ENCODE data around the gene NAA80. TPM values are rescaled to one million over a fixed set of nuclear protein-coding genes. Genes with fewer than 3 reads are reported as not detected.

NAA80 gene
- total and polyA plus RNA-seq, 7 experiments from 2014 or later, result 13.7 to 44.9 (median 30.7) TPM

- H3K4me1 Mint-ChIP-seq, result peaks cover 30 to 74% (median 62%) of the 10 kb centered on the region in 7 donors
- H3K27me3 Mint-ChIP-seq, result peaks cover 0 to 3% (median 0%) of the 10 kb centered on the region in 5 donors
Observed at GRCh38 chr3:50338965-50339364, 39.8 kb upstream of the NAA80 start.

GRCh38 chr3:50337175-50337861 is 38.1 kb upstream of the NAA80 start:
- Mint-ChIP-seq H3K4me3 (peak overlapping the region; percentile 92 to 97 (median 95)), H3K4me1 (peaks cover 35 to 73% (median 68%) of the 10 kb centered on the region in 7 donors), H3K36me3 (peaks cover 0 to 39% (median 0%) of the 10 kb centered on the region in 5 donors), H3K27ac (peak overlapping the region; percentile 92 to 97 (median 96)), H3K9me3 (peaks cover 0 to 3% (median 0%) of the 10 kb centered on the region in 11 donors), H3K27me3 (peaks cover 0 to 3% (median 0%) of the 10 kb centered on the region in 5 donors)
- CTCF ChIA-PET, result interaction anchor here (0.6 to 2.3 kb wide), 9 partner anchors 9 to 207 kb away, joined by 3 to 13 read pairs (median 3); partner anchors contain the start of genes HYAL2 and TUSC2
- intact Hi-C loops (cut with micrococcal nuclease), result loop anchor here (1.0 to 2.0 kb wide), 10 partner anchors 8 to 273 kb away; partner anchors contain the start of genes CYB561D2 (in 2 of the 2), HYAL3 (in 2 of the 2), NAA80 (in 2 of the 2) and NPRL2 (in 2 of the 2)
- Histone ChIP-seq H3K4me1 (ENCODE audit: control insufficient read depth in 2 of 2, insufficient read depth in 2 of 2, low read length in 2 of 2) (peaks cover 43 to 58% of the 10 kb centered on the region in 2 donors), H3K27ac (ENCODE audit: low read depth, low read length) (peak overlapping the region; percentile 92), H3K4me3 (ENCODE audit: low read length) (peak overlapping the region; percentile 83), H3K36me3 (ENCODE audit: control insufficient read depth in 2 of 3, insufficient read depth in 3 of 3, low read length in 3 of 3) (peaks cover 0 to 19% (median 0%) of the 10 kb centered on the region in 3 experiments), H3K27me3 (ENCODE audit: control insufficient read depth in 2 of 2, insufficient read depth in 2 of 2, low read length in 2 of 2) (no peaks in the 10 kb centered on the region), H3K9me3 (ENCODE audit: control insufficient read depth in 2 of 3, low read length in 3 of 3) (no peaks in the 10 kb centered on the region)
- POLR2A ChIA-PET, result interaction anchor here (0.6 to 34.0 kb wide), 27 partner anchors 10 to 1389 kb away, joined by 3 to 656 read pairs (median 4); partner anchors contain the start of genes C3orf18, CYB561D2, GNAI2 and HEMK1
- DNase-seq (peak; percentile 83 to 98 (median 91)), ATAC-seq (peak; percentile 88)

More at GRCh38 chr3:50338965-50339364, 39.8 kb upstream of the NAA80 start:
- H3K4me1 ChIP-seq (ENCODE audit: control insufficient read depth in 2 of 2, insufficient read depth in 2 of 2, low read length in 2 of 2), result peaks cover 33 to 52% of the 10 kb centered on the region in 2 donors
- peaks cover 0 to 34% (median 0%) of the 10 kb centered on the region in 5 donors for H3K36me3 Mint-ChIP-seq
- ChIA-PET CTCF (interaction anchor here (0.7 to 1.5 kb wide), 3 partner anchors 8 to 47 kb away, joined by 3 to 4 read pairs (median 4); partner anchors contain the start of genes HYAL3, IFRD2 and NAA80), POLR2A (interaction anchor here (1.0 to 34.0 kb wide), 7 partner anchors 11 to 263 kb away, joined by 3 to 656 read pairs (median 3); partner anchors contain the start of genes CYB561D2, GNAI2, HYAL3 and NAA80)
- peaks cover 0 to 3% (median 0%) of the 10 kb centered on the region in 11 donors for H3K9me3 Mint-ChIP-seq
- ATAC-seq, result no peak
- H3K36me3 ChIP-seq (ENCODE audit: control insufficient read depth in 2 of 3, insufficient read depth in 3 of 3, low read length in 3 of 3), result peaks cover 0 to 13% (median 0%) of the 10 kb centered on the region in 3 experiments
- H3K27ac Mint-ChIP-seq, result peak overlapping the region; percentile 92 to 97 (median 96)
- intact Hi-C loops (cut with micrococcal nuclease), result no loop called here
- no peaks in the 10 kb centered on the region for H3K9me3 ChIP-seq (ENCODE audit: control insufficient read depth in 2 of 3, low read length in 3 of 3)
- H3K27me3 ChIP-seq (ENCODE audit: control insufficient read depth in 2 of 2, insufficient read depth in 2 of 2, low read length in 2 of 2), result no peaks in the 10 kb centered on the region
- DNase-seq, result no peak
- peak overlapping the region; percentile 92 for H3K27ac ChIP-seq (ENCODE audit: low read depth, low read length)
- peak overlapping the region; percentile 83 for H3K4me3 ChIP-seq (ENCODE audit: low read length)
- H3K4me3 Mint-ChIP-seq, result peak overlapping the region; percentile 92 to 97 (median 95)

GRCh38 chr3:50336452-50337174 is 37.4 kb upstream of the NAA80 start:
- peaks cover 35 to 70% (median 67%) of the 10 kb centered on the region in 7 donors for H3K4me1 Mint-ChIP-seq
- peak in 1 of 9 donors; percentile 58 for DNase-seq
- H3K4me3 Mint-ChIP-seq, result peak overlapping the region; percentile 92 to 97 (median 95)
- peak overlapping the region; percentile 92 to 97 (median 96) for H3K27ac Mint-ChIP-seq
- intact Hi-C loops (cut with micrococcal nuclease), result loop anchor here (1.0 to 2.0 kb wide), 10 partner anchors 8 to 274 kb away; partner anchors contain the start of genes CYB561D2 (in 2 of the 2), HYAL3 (in 2 of the 2), NAA80 (in 2 of the 2) and NPRL2 (in 2 of the 2)
- H3K4me3 ChIP-seq (ENCODE audit: low read length), result peak overlapping the region; percentile 83
- peaks cover 0 to 1% (median 0%) of the 10 kb centered on the region in 11 donors for H3K9me3 Mint-ChIP-seq
- ChIA-PET POLR2A (interaction anchor here (0.6 to 34.0 kb wide), 26 partner anchors 9 to 1390 kb away, joined by 3 to 656 read pairs (median 4); partner anchors contain the start of genes C3orf18, CYB561D2, GNAI2 and HEMK1), CTCF (interaction anchor here (0.6 to 2.3 kb wide), 10 partner anchors 8 to 207 kb away, joined by 3 to 13 read pairs (median 4); partner anchors contain the start of genes HYAL2 and TUSC2)
- peaks cover 43 to 57% of the 10 kb centered on the region in 2 donors for H3K4me1 ChIP-seq (ENCODE audit: control insufficient read depth in 2 of 2, insufficient read depth in 2 of 2, low read length in 2 of 2)
- peaks cover 2 to 26% (median 5%) of the 10 kb centered on the region in 3 experiments for H3K36me3 ChIP-seq (ENCODE audit: control insufficient read depth in 2 of 3, insufficient read depth in 3 of 3, low read length in 3 of 3)
- H3K9me3 ChIP-seq (ENCODE audit: control insufficient read depth in 2 of 3, low read length in 3 of 3), result no peaks in the 10 kb centered on the region
- H3K27me3 Mint-ChIP-seq, result peaks cover 0 to 3% (median 0%) of the 10 kb centered on the region in 5 donors
- H3K27ac ChIP-seq (ENCODE audit: low read depth, low read length), result peak overlapping the region; percentile 92
- ATAC-seq, result peak; percentile 43
- peaks cover 0 to 43% (median 0%) of the 10 kb centered on the region in 5 donors for H3K36me3 Mint-ChIP-seq
- no peaks in the 10 kb centered on the region for H3K27me3 ChIP-seq (ENCODE audit: control insufficient read depth in 2 of 2, insufficient read depth in 2 of 2, low read length in 2 of 2)

- Histone ChIP-seq H3K36me3 (ENCODE audit: control insufficient read depth in 2 of 3, insufficient read depth in 3 of 3, low read length in 3 of 3) (peaks cover 3 to 47% (median 18%) of the 10 kb centered on the region in 3 experiments), H3K4me1 (ENCODE audit: control insufficient read depth in 2 of 2, insufficient read depth in 2 of 2, low read length in 2 of 2) (peaks cover 36 to 38% of the 10 kb centered on the region in 2 donors), H3K27me3 (ENCODE audit: control insufficient read depth in 2 of 2, insufficient read depth in 2 of 2, low read length in 2 of 2) (no peaks in the 10 kb centered on the region), H3K27ac (ENCODE audit: low read depth, low read length) (peak overlapping the region; percentile 53), H3K4me3 (ENCODE audit: low read length) (no peak overlapping the region), H3K9me3 (ENCODE audit: control insufficient read depth in 2 of 3, low read length in 3 of 3) (no peaks in the 10 kb centered on the region)
- Mint-ChIP-seq H3K27me3 (peaks cover 0 to 3% (median 0%) of the 10 kb centered on the region in 5 donors), H3K4me1 (peaks cover 32 to 57% (median 53%) of the 10 kb centered on the region in 7 donors), H3K36me3 (peaks cover 0 to 46% (median 3%) of the 10 kb centered on the region in 5 donors), H3K27ac (peak overlapping the region; percentile 74 to 94 (median 86)), H3K9me3 (peaks cover 0 to 1% (median 0%) of the 10 kb centered on the region in 11 donors), H3K4me3 (peak overlapping the region in 9 of 10 donors; percentile 19 to 81 (median 57))
- intact Hi-C loops (cut with micrococcal nuclease), result no loop called here
- ATAC-seq (no peak), DNase-seq (no peak)
- CTCF ChIA-PET, result interaction anchor here (1.1 kb wide), 1 partner anchor 10 kb away, joined by 3 read pairs; no protein-coding TSS in a partner anchor
- POLR2A ChIA-PET, result interaction anchor here (0.5 to 34.0 kb wide), 6 partner anchors 11 to 229 kb away, joined by 3 to 656 read pairs (median 3); partner anchors contain the start of genes CYB561D2, HYAL3, NAA80 and NPRL2
Observed at GRCh38 chr3:50334339-50335075, 35.3 kb upstream of the NAA80 start.

- H3K36me3 ChIP-seq (ENCODE audit: control insufficient read depth in 2 of 3, insufficient read depth in 3 of 3, low read length in 3 of 3), result peaks cover 3 to 48% (median 18%) of the 10 kb centered on the region in 3 experiments
- H3K4me1 ChIP-seq (ENCODE audit: control insufficient read depth in 2 of 2, insufficient read depth in 2 of 2, low read length in 2 of 2), result peaks cover 32 to 36% of the 10 kb centered on the region in 2 donors
- Mint-ChIP-seq H3K4me1 (peaks cover 25 to 56% (median 47%) of the 10 kb centered on the region in 7 donors), H3K4me3 (peak overlapping the region in 8 of 10 donors; percentile 6 to 81 (median 36)), H3K27me3 (peaks cover 0 to 3% (median 0%) of the 10 kb centered on the region in 5 donors), H3K36me3 (peaks cover 0 to 42% (median 3%) of the 10 kb centered on the region in 5 donors), H3K27ac (peak overlapping the region; percentile 74 to 94 (median 86)), H3K9me3 (no peaks in the 10 kb centered on the region)
- no peak for DNase-seq
- ATAC-seq, result no peak
- no peaks in the 10 kb centered on the region for H3K27me3 ChIP-seq (ENCODE audit: control insufficient read depth in 2 of 2, insufficient read depth in 2 of 2, low read length in 2 of 2)
- intact Hi-C loops (cut with micrococcal nuclease), result no loop called here
- ChIA-PET POLR2A (interaction anchor here (0.5 to 34.0 kb wide), 3 partner anchors 10 to 71 kb away, joined by 3 to 656 read pairs (median 3); partner anchors contain the start of genes CYB561D2, NPRL2, TMEM115 and ZMYND10), CTCF (interaction anchor here (0.5 to 1.1 kb wide), 2 partner anchors 9 to 71 kb away, joined by 3 read pairs; no protein-coding TSS in a partner anchor)
- peak overlapping the region; percentile 53 for H3K27ac ChIP-seq (ENCODE audit: low read depth, low read length)
- no peaks in the 10 kb centered on the region for H3K9me3 ChIP-seq (ENCODE audit: control insufficient read depth in 2 of 3, low read length in 3 of 3)
- H3K4me3 ChIP-seq (ENCODE audit: low read length), result no peak overlapping the region
Observed at GRCh38 chr3:50333744-50334328, 34.6 kb upstream of the NAA80 start.
